Upper lobe of left lung (tissue), 6 donors: Measurements from ENCODE around the gene VSX2. TPM values are rescaled to one million over a fixed set of nuclear protein-coding genes. Genes with fewer than 3 reads are reported as not detected.

Experiments
- ATAC-seq, 2 donors: fragments of 200-7000 bp; cut with Tn5 transposase; one replicate each; pipeline ENCODE4 v1.9.1; 2022; ENCODE audit warnings: mild to moderate bottlenecking in 2 of 2, moderate library complexity in 2 of 2; ENCODE audit not compliant: low FRiP score in 2 of 2
- DNase-seq, 2 donors: peaks; one replicate each; pipeline ENCODE4 v3.0.0-alpha.2; 2019 to 2020
- H3K27ac ChIP-seq, 4 donors: fragments of 200-600 bp; sonication (generic); one replicate each; pipeline ENCODE4 v1.5.1; 2016 to 2019
- H3K27me3 ChIP-seq, 4 donors: fragments of 200-600 bp; sonication (generic); one replicate each; pipeline ENCODE4 v1.5.1; 2017 to 2019
- H3K36me3 ChIP-seq, 4 donors: fragments of 200-600 bp; sonication (generic); one replicate each; pipeline ENCODE4 v1.5.1; 2016 to 2019
- H3K4me1 ChIP-seq, 4 donors: fragments of 200-600 bp; sonication (generic); one replicate each; pipeline ENCODE4 v1.5.1; 2018 to 2019
- H3K4me3 ChIP-seq, 4 donors: fragments of 200-600 bp; sonication (generic); one replicate each; pipeline ENCODE4 v1.5.1; 2017 to 2019; ENCODE audit warnings: mild to moderate bottlenecking in 2 of 4, moderate library complexity in 1 of 4
- H3K9me3 ChIP-seq, 4 donors: fragments of 200-600 bp; sonication (generic); one replicate each; pipeline ENCODE4 v1.5.1; 2018 to 2019
- EP300 ChIP-seq, 4 donors: sonication (generic); formaldehyde crosslinking; IDR thresholded peaks; one replicate each; pipeline ENCODE4 v1.5.1; 2017; ENCODE audit warnings: antibody characterized with exemption in 4 of 4, control low read depth in 2 of 4
- POLR2A ChIP-seq, 4 donors: fragments of 450-650 bp; IDR thresholded peaks; one replicate each; pipeline ENCODE4 v1.5.1; 2016 to 2017; ENCODE audit warnings: antibody characterized with exemption in 4 of 4, mild to moderate bottlenecking in 2 of 4
- POLR2AphosphoS5 ChIP-seq, 2 donors: sonication (generic); formaldehyde crosslinking; IDR thresholded peaks; one replicate each; pipeline ENCODE4 v1.5.1; 2017; ENCODE audit warnings: antibody characterized with exemption in 2 of 2
- WGBS, 2 donors: methylation state at CpG; one replicate each; pipeline ENCODE4 v1.1.5; 2017 to 2018; 5-methylcytosine and 5-hydroxymethylcytosine counted together
- total RNA-seq, 6 donors: library from RNA; depleted of rRNA in 4 of 6; stranded (reverse); fragments of >200 nt in 4 of 6; gene quantifications; one replicate each; pipeline versions ENCODE4 v1.1.0 to v1.2.1, GENCODE V29; 2016 to 2021
- TF ChIP-seq, protein P1 (sequence below), 6 experiments: fragments of 450-650 bp in 4 of 6; fragments of 200-600 bp in 2 of 6; sonication (generic) in 2 of 6; IDR thresholded peaks; one replicate each; pipeline ENCODE4 v1.5.1; 2016 to 2019; ENCODE audit warnings: antibody characterized with exemption in 6 of 6
- donor health status: DM: no; HTN: no; CAD: no; lungs with moderate emphysema.
- donor health status: DM: no; HTN: yes; CAD: no; lungs with severe emphysema.

Gene VSX2
- total RNA-seq, 6 donors from 2014 or later: 0.30 TPM; not detected in 5

DNA sequence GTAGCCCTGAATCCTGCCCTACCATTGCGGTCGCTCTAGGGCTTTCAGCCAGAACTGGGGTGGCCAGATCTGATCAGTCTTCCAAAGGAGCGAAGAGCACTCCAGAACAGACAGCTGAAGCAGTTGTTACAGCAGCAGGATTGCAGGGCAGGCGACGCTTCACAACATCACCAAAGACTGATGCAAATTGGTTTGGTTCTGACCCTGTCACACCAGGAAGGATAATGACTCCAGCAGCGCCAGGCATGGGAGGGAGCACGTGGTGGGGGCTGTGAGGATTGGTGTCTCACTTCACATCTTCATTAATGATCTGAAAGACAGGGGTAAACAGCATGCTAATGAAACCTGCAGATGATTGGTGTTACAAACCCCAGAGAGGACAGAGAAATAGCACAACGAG is 30.6 kb upstream of the VSX2 start:
- Histone ChIP-seq H3K36me3 (peaks cover 0 to under 1% (median 0%) of the 10 kb centered on the region in 4 donors), H3K4me1 (no peaks in the 10 kb centered on the region), H3K9me3 (no peaks in the 10 kb centered on the region), H3K4me3 (no peak overlapping the region), H3K27me3 (no peaks in the 10 kb centered on the region), H3K27ac (no peak overlapping the region)
- WGBS, 2 donors: 69 to 73% methylated on average over 8 of the region's 8 CpGs
- no peak for DNase-seq
- no peak for TF ChIP-seq EP300 (IDR thresholded peaks at IDR 0.05)
- no peak for ATAC-seq

- ATAC-seq (no peak), DNase-seq (no peak)
- no peaks in the 10 kb centered on the region for H3K4me1 ChIP-seq
- no peak overlapping the region for H3K27ac ChIP-seq
- 87 to 96% methylated on average over 6 of the region's 6 CpGs for WGBS, 2 donors
- TF ChIP-seq POLR2AphosphoS5 (IDR thresholded peaks at IDR 0.05) (no peak), EP300 (IDR thresholded peaks at IDR 0.05) (no peak), POLR2A (IDR thresholded peaks at IDR 0.05) (no peak)
- TF ChIP-seq, protein P1, sequence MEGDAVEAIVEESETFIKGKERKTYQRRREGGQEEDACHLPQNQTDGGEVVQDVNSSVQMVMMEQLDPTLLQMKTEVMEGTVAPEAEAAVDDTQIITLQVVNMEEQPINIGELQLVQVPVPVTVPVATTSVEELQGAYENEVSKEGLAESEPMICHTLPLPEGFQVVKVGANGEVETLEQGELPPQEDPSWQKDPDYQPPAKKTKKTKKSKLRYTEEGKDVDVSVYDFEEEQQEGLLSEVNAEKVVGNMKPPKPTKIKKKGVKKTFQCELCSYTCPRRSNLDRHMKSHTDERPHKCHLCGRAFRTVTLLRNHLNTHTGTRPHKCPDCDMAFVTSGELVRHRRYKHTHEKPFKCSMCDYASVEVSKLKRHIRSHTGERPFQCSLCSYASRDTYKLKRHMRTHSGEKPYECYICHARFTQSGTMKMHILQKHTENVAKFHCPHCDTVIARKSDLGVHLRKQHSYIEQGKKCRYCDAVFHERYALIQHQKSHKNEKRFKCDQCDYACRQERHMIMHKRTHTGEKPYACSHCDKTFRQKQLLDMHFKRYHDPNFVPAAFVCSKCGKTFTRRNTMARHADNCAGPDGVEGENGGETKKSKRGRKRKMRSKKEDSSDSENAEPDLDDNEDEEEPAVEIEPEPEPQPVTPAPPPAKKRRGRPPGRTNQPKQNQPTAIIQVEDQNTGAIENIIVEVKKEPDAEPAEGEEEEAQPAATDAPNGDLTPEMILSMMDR (IDR thresholded peaks at IDR 0.05): no peak
- H3K4me3 ChIP-seq: no peak overlapping the region
- no peaks in the 10 kb centered on the region for H3K36me3 ChIP-seq
- no peaks in the 10 kb centered on the region for H3K27me3 ChIP-seq
- H3K9me3 ChIP-seq: no peaks in the 10 kb centered on the region
Observed at GRCh38 chr14:74211945-74212580, 27.2 kb upstream of the VSX2 start.

GRCh38 chr14:74213907-74214803 is 25.1 kb upstream of the VSX2 start:
- Histone ChIP-seq H3K27me3 (peaks cover 0 to 5% (median 2%) of the 10 kb centered on the region in 4 donors), H3K9me3 (no peaks in the 10 kb centered on the region), H3K4me3 (no peak overlapping the region), H3K4me1 (peaks cover 6 to 10% (median 8%) of the 10 kb centered on the region in 4 donors), H3K36me3 (no peaks in the 10 kb centered on the region), H3K27ac (no peak overlapping the region)
- peak in 1 of 2 donors; percentile 10 for ATAC-seq
- no peak for TF ChIP-seq EP300 (IDR thresholded peaks at IDR 0.05)
- TF ChIP-seq POLR2AphosphoS5 (IDR thresholded peaks at IDR 0.05): no peak
- TF ChIP-seq, protein P1 (IDR thresholded peaks at IDR 0.05): no peak
- no peak for TF ChIP-seq POLR2A (IDR thresholded peaks at IDR 0.05)
- WGBS, 2 donors: 82 to 86% methylated on average over 13 to 21 of the region's 21 CpGs
- peak in 1 of 2 donors; percentile 51 for DNase-seq

- Histone ChIP-seq H3K4me3 (no peak overlapping the region), H3K36me3 (no peaks in the 10 kb centered on the region), H3K4me1 (peaks cover 6 to 10% (median 8%) of the 10 kb centered on the region in 4 donors), H3K27ac (no peak overlapping the region), H3K9me3 (no peaks in the 10 kb centered on the region), H3K27me3 (peaks cover 0 to 5% (median 2%) of the 10 kb centered on the region in 4 donors)
- DNase-seq: no peak
- WGBS, 2 donors: 88% methylated on average over 11 of the region's 11 CpGs
- ATAC-seq: no peak
- TF ChIP-seq EP300 (IDR thresholded peaks at IDR 0.05) (no peak), POLR2A (IDR thresholded peaks at IDR 0.05) (no peak), POLR2AphosphoS5 (IDR thresholded peaks at IDR 0.05) (no peak)
- TF ChIP-seq, protein P1 (IDR thresholded peaks at IDR 0.05): no peak
Observed at GRCh38 chr14:74216671-74217070, 22.6 kb upstream of the VSX2 start.

DNA sequence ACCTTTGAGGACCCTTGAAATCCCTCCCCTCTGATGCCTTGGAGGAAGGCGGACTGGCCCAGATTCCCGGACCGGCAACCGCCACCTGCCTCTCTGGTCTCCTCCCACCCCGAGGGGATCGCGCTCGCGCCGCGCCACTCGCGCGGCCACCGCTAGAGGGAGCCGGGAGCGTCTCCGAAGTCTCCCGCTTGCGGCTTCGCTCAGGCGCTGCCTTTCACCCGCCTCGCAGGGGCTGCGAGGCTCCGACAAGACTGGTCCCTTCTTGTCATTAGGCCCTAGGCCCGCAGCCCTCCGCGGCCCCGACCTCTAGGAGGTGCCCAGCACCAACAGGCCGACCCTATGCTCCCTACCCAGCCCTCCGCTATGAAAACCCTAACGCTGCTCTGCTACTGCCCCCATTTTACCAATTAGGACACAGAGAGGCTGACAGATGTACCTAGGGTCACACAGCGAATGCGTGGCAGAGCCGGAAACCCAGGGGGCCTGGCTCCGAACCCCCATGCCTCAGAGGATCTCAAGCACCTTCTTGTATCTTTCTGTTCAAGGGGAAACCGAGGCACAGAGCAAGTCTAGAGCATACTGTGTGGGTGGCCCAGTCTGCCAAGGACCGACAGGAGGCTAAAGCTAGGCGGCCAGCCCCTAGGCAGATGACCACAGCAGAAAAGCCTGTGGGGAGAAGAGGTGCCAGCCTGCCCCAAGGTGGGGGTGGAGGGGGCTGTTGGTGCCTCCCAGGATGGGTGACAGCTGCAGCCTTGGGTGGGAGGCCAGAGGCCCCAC is 21.4 kb upstream of the VSX2 start:
- Histone ChIP-seq H3K4me3 (peak overlapping the region in 2 of 4 donors; percentile 26 to 32), H3K27ac (no peak overlapping the region), H3K27me3 (peaks cover 0 to 5% (median 2%) of the 10 kb centered on the region in 4 donors), H3K9me3 (no peaks in the 10 kb centered on the region), H3K36me3 (no peaks in the 10 kb centered on the region), H3K4me1 (peaks cover 6 to 10% (median 8%) of the 10 kb centered on the region in 4 donors)
- DNase-seq (peak; percentile 56 to 98), ATAC-seq (peak; percentile 70 to 93)
- TF ChIP-seq EP300 (IDR thresholded peaks at IDR 0.05): no peak
- TF ChIP-seq, protein P1 (IDR thresholded peaks at IDR 0.05): peak; percentile 83 to 92 (median 90)
- WGBS, 2 donors: 21 to 29% methylated on average over 17 to 25 of the region's 40 CpGs
